Hematopoietic multipotent progenitor cell treated with erythropoietin and hydrocortisone succinate and interleukin-3 and kit ligand, for 15 days (in vitro differentiated cells): ENCODE results near the gene MRPL12.

Experiments used
- DNase-seq: peaks from one replicate; pipeline ENCODE4 v3.0.0-alpha.2; 2015; ENCODE audit warnings: low spot score

The MRPL12 gene

GRCh38 chr17:81702934-81703746, at the start of gene MRPL12:
Gene MRPL12 (plus strand): TSS chr17:81703367. CDS start chr17:81703502, 135 bp downstream.
- DNase-seq: peak; percentile 90

- no peak for DNase-seq
Observed at GRCh38 chr17:81655378-81656117, 47.6 kb upstream of the MRPL12 start.

- DNase-seq: no peak
Observed at GRCh38 chr17:81656118-81656743, 46.9 kb upstream of the MRPL12 start, which contains the start of gene PDE6G. Gene PDE6G (minus strand): TSS chr17:81656542. CDS start chr17:81653305, 3,237 bp downstream.

- DNase-seq: no peak
Observed at GRCh38 chr17:81656835-81657234, 46.3 kb upstream of the MRPL12 start.

GRCh38 chr17:81659038-81659437, 44.1 kb upstream of the MRPL12 start:
- DNase-seq: no peak

- no peak for DNase-seq
Observed at GRCh38 chr17:81660441-81660840, 42.7 kb upstream of the MRPL12 start.

GRCh38 chr17:81662002-81662401, 41.2 kb upstream of the MRPL12 start:
- no peak for DNase-seq

- DNase-seq: no peak
Observed at GRCh38 chr17:81664051-81664470, 39.1 kb upstream of the MRPL12 start.

GRCh38 chr17:81665205-81666091, 37.7 kb upstream of the MRPL12 start:
- peak; percentile 30 for DNase-seq

GRCh38 chr17:81666092-81666341, 37.1 kb upstream of the MRPL12 start:
- peak; percentile 15 for DNase-seq

GRCh38 chr17:81666342-81667191, 36.6 kb upstream of the MRPL12 start, which contains the start of the genes CCDC137 and OXLD1:
Gene CCDC137 (plus strand): TSS chr17:81666737. CDS start chr17:81666767, 30 bp downstream.
Gene OXLD1 (minus strand): TSS chr17:81666605. CDS start chr17:81666577, 28 bp downstream.
- peak; percentile 94 for DNase-seq

- DNase-seq: no peak
Observed at GRCh38 chr17:81667754-81668153, 35.4 kb upstream of the MRPL12 start.

- no peak for DNase-seq
Observed at GRCh38 chr17:81672504-81672903, 30.7 kb upstream of the MRPL12 start.

GRCh38 chr17:81672954-81673353, 30.2 kb upstream of the MRPL12 start:
- no peak for DNase-seq

GRCh38 chr17:81673561-81674258, 29.5 kb upstream of the MRPL12 start:
- no peak for DNase-seq

- DNase-seq: peak; percentile 42
Observed at GRCh38 chr17:81675515-81676221, 27.5 kb upstream of the MRPL12 start.

GRCh38 chr17:81676906-81677305, 26.3 kb upstream of the MRPL12 start:
- no peak for DNase-seq

- DNase-seq: no peak
Observed at GRCh38 chr17:81680150-81680549, 23.0 kb upstream of the MRPL12 start.

GRCh38 chr17:81681672-81682071, 21.5 kb upstream of the MRPL12 start:
- no peak for DNase-seq
